HG03354 (cell line): Measurements from ENCODE around the gene FRAT1.
"Not testable (repeated sequence)": the region's sequence is repeated elsewhere in the genome, so short reads cannot be mapped to it uniquely, and the experiment has no call there.

Experiments
- ATAC-seq: cut with Tn5 transposase; IDR thresholded peaks from one replicate; pipeline ENCODE4 v1.9.1; 2021; ENCODE audit warnings: mild to moderate bottlenecking; ENCODE audit not compliant: unreplicated experiment, poor library complexity, severe bottlenecking

The FRAT1 gene

GRCh38 chr10:97333601-97334369 lies 14.7 kb downstream of the FRAT1 start:
- ATAC-seq, result peak; percentile 22

GRCh38 chr10:97334370-97335175 lies 15.5 kb downstream of the FRAT1 start, which contains the start of gene FRAT2:
Gene FRAT2, minus strand, starts transcription at chr10:97334729. Its CDS starts 157 bp downstream, at chr10:97334572.
- peak; percentile 91 for ATAC-seq

GRCh38 chr10:97335188-97335619 lies 16.1 kb downstream of the FRAT1 start:
- ATAC-seq, result no peak

- no peak for ATAC-seq
These were observed 16.9 kb downstream of the FRAT1 start for GRCh38 chr10:97336006-97336405.

GRCh38 chr10:97336446-97336845 lies 17.4 kb downstream of the FRAT1 start:
- no peak for ATAC-seq

GRCh38 chr10:97336942-97337831 lies 18.1 kb downstream of the FRAT1 start:
- ATAC-seq, result no peak

- no peak for ATAC-seq
These were observed 19.0 kb downstream of the FRAT1 start for GRCh38 chr10:97338041-97338440.

GRCh38 chr10:97341416-97341815 lies 22.3 kb downstream of the FRAT1 start:
- ATAC-seq, result no peak

- ATAC-seq, result not testable (repeated sequence)
These were observed 24.6 kb downstream of the FRAT1 start for GRCh38 chr10:97343664-97344063.

- no peak for ATAC-seq
These were observed 28.2 kb downstream of the FRAT1 start for GRCh38 chr10:97347317-97347716.

- no peak for ATAC-seq
These were observed 30.9 kb downstream of the FRAT1 start for GRCh38 chr10:97349752-97350513.

- no peak for ATAC-seq
These were observed 34.9 kb downstream of the FRAT1 start for GRCh38 chr10:97353945-97354344.

GRCh38 chr10:97355571-97355975 lies 36.5 kb downstream of the FRAT1 start:
- ATAC-seq, result no peak

GRCh38 chr10:97356318-97356914 lies 37.3 kb downstream of the FRAT1 start:
- no peak for ATAC-seq

- no peak for ATAC-seq
These were observed 37.8 kb downstream of the FRAT1 start for GRCh38 chr10:97356918-97357317.

- ATAC-seq, result no peak
These were observed 39.3 kb downstream of the FRAT1 start for GRCh38 chr10:97358349-97358748.

GRCh38 chr10:97358781-97359180 lies 39.7 kb downstream of the FRAT1 start:
- ATAC-seq, result no peak

- ATAC-seq, result no peak
These were observed 41.9 kb downstream of the FRAT1 start for GRCh38 chr10:97360705-97361536.
